Tibial nerve (tissue), 4 donors: ENCODE results near the gene SUSD4. TPM values are rescaled to one million over a fixed set of nuclear protein-coding genes. Genes with fewer than 3 reads are reported as not detected.

Experiments
- DNase-seq, 2 donors: peaks; one replicate each; pipeline ENCODE4 v3.0.0-alpha.2; 2019; ENCODE audit warnings: low spot score in 2 of 2
- H3K27ac ChIP-seq, 4 donors: fragments of 200-600 bp; sonication (generic) in 3 of 4; one replicate each; pipeline ENCODE4 v1.5.1; 2017 to 2019; ENCODE audit warnings: mild to moderate bottlenecking in 1 of 4
- H3K27me3 ChIP-seq, 2 donors: fragments of 200-600 bp; sonication (generic) in 1 of 2; one replicate each; pipeline versions ENCODE4 v1.5.1 to v1.6.0; 2017 to 2019
- H3K36me3 ChIP-seq, 3 donors: fragments of 200-600 bp; sonication (generic); one replicate each; pipeline ENCODE4 v1.5.1; 2018 to 2019
- H3K4me1 ChIP-seq, 4 donors: fragments of 200-600 bp; sonication (generic) in 3 of 4; one replicate each; pipeline ENCODE4 v1.5.1; 2017 to 2019
- H3K4me3 ChIP-seq, 4 donors: fragments of 200-600 bp; sonication (generic) in 3 of 4; one replicate each; pipeline ENCODE4 v1.5.1; 2017 to 2019; ENCODE audit warnings: mild to moderate bottlenecking in 1 of 4, moderate library complexity in 1 of 4
- H3K9me3 ChIP-seq, 4 donors: fragments of 200-600 bp; sonication (generic) in 3 of 4; one replicate each; pipeline ENCODE4 v1.5.1; 2017 to 2019
- EP300 ChIP-seq, 2 donors: sonication (generic); formaldehyde crosslinking; IDR thresholded peaks; one replicate each; pipeline ENCODE4 v1.6.1; 2017; ENCODE audit warnings: antibody characterized with exemption in 2 of 2, mild to moderate bottlenecking in 1 of 2
- POLR2A ChIP-seq, 2 donors: fragments of 450-650 bp; IDR thresholded peaks; one replicate each; pipeline ENCODE4 v1.6.1; 2017; ENCODE audit warnings: antibody characterized with exemption in 2 of 2, mild to moderate bottlenecking in 2 of 2, moderate library complexity in 2 of 2
- WGBS, 2 donors: methylation state at CpG; one replicate each; pipeline ENCODE4 v1.1.5; 2018; 5-methylcytosine and 5-hydroxymethylcytosine counted together
- small RNA-seq: library from RNA; depleted of rRNA; stranded (forward); fragments of <200 nt; gene quantifications from one replicate; pipeline ENCODE3, GENCODE V24; 2016
- total RNA-seq, 4 donors: library from RNA; depleted of rRNA; stranded (reverse); fragments of >200 nt; gene quantifications; one replicate each; pipeline ENCODE4 v1.1.0, GENCODE V29; 2016
- TF ChIP-seq, protein P1 (sequence below), 5 experiments: fragments of 200-600 bp in 3 of 5; fragments of 450-650 bp in 2 of 5; sonication (generic) in 3 of 5; IDR thresholded peaks; one replicate each; pipeline ENCODE4 v1.5.1; 2016 to 2019; ENCODE audit warnings: antibody characterized with exemption in 5 of 5, mild to moderate bottlenecking in 3 of 5, moderate library complexity in 2 of 5

The SUSD4 gene
- total RNA-seq, 4 donors from 2014 or later = not detected

DNA sequence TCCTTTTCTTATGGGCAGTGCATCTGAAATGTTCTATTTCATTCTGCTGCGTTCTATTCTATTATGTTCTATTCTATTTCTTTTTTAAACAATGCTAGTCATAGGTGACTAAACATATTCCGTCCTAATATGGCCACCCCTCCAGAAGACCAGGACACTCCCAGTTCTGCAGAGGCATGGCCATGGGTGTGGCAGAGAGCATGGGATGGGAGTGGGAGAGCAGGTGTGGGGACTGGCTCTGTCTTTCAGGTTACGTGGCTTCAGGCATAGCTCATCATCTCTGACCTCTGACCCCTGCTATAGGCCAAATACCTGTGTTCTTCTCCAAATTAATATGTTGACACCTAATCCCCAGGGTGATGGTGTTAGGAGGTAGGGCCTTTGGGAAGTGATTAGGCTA is 187.5 kb downstream of the SUSD4 start:
- 92 to 94% methylated on average over 3 of the region's 3 CpGs for WGBS, 2 donors
- H3K27ac ChIP-seq = peak overlapping the region in 2 of 4 donors; percentile 0 to 46
- TF ChIP-seq POLR2A (IDR thresholded peaks at IDR 0.05) (no peak), EP300 (IDR thresholded peaks at IDR 0.05) (no peak)
- TF ChIP-seq, protein P1, sequence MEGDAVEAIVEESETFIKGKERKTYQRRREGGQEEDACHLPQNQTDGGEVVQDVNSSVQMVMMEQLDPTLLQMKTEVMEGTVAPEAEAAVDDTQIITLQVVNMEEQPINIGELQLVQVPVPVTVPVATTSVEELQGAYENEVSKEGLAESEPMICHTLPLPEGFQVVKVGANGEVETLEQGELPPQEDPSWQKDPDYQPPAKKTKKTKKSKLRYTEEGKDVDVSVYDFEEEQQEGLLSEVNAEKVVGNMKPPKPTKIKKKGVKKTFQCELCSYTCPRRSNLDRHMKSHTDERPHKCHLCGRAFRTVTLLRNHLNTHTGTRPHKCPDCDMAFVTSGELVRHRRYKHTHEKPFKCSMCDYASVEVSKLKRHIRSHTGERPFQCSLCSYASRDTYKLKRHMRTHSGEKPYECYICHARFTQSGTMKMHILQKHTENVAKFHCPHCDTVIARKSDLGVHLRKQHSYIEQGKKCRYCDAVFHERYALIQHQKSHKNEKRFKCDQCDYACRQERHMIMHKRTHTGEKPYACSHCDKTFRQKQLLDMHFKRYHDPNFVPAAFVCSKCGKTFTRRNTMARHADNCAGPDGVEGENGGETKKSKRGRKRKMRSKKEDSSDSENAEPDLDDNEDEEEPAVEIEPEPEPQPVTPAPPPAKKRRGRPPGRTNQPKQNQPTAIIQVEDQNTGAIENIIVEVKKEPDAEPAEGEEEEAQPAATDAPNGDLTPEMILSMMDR (IDR thresholded peaks at IDR 0.05) = no peak
- no peaks in the 10 kb centered on the region for H3K9me3 ChIP-seq
- H3K4me3 ChIP-seq = no peak overlapping the region
- H3K27me3 ChIP-seq = no peaks in the 10 kb centered on the region
- no peaks in the 10 kb centered on the region for H3K36me3 ChIP-seq
- no peak for DNase-seq
- peaks cover 2 to 20% (median 10%) of the 10 kb centered on the region in 4 donors for H3K4me1 ChIP-seq

DNA sequence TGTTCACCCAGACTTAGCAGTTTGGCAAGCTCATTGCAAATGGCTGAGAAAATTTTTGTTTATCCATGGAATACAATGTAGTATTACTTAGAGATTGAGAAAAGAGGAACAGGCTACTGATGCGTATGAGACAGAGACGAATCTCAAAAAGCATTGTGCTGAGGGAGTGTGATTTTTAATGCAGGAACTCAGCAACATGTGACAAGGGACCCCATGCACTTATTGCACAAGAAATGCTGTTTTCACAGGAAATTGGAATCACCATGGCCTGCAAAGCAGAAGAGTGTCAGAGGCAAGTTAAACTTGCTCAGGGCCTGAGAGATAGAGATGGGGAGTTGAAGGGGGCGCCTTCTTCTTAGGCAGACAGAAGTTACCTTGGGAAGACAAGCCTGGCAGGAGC is 188.3 kb downstream of the SUSD4 start:
- no peaks in the 10 kb centered on the region for H3K9me3 ChIP-seq
- H3K4me1 ChIP-seq = peaks cover 0 to 13% (median 4%) of the 10 kb centered on the region in 4 donors
- 66 to 69% methylated on average over 3 of the region's 3 CpGs for WGBS, 2 donors
- no peak overlapping the region for H3K4me3 ChIP-seq
- H3K27me3 ChIP-seq = no peaks in the 10 kb centered on the region
- H3K27ac ChIP-seq = peak overlapping the region in 2 of 4 donors; percentile 52 to 66
- H3K36me3 ChIP-seq = no peaks in the 10 kb centered on the region
- peak in 1 of 2 donors; percentile 69 for DNase-seq
- TF ChIP-seq EP300 (IDR thresholded peaks at IDR 0.05) = peak; percentile 42 to 89
- TF ChIP-seq, protein P1 (IDR thresholded peaks at IDR 0.05) = no peak

DNA sequence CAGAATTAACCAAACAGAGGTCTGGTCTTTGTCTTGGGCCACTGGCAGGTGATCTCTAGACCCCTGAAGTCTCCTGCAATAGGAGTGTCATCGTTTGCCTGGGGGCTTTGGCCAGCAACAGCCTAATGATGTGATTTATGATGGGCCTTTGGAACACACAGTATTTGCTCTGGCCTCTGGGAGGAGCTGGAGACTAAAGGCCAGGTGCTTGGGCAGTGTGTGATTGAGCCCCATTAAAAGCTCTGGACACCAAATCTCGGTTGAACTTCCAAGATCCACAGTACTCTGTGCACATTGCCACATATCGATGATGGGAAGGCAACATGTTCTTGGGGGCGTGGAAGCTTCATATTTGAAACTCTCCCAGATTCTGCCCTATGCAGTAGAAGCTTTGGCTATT is 188.9 kb downstream of the SUSD4 start:
- Histone ChIP-seq H3K9me3 (no peaks in the 10 kb centered on the region), H3K4me1 (peaks cover 0 to 7% (median under 1%) of the 10 kb centered on the region in 4 donors), H3K27me3 (no peaks in the 10 kb centered on the region), H3K27ac (peak overlapping the region in 2 of 4 donors; percentile 43 to 66), H3K36me3 (no peaks in the 10 kb centered on the region), H3K4me3 (no peak overlapping the region)
- WGBS, 2 donors = 53 to 62% methylated on average over 4 of the region's 4 CpGs
- TF ChIP-seq POLR2A (IDR thresholded peaks at IDR 0.05) (no peak), EP300 (IDR thresholded peaks at IDR 0.05) (no peak)
- TF ChIP-seq, protein P1 (IDR thresholded peaks at IDR 0.05) = no peak
- peak in 1 of 2 donors; percentile 15 for DNase-seq

Small RNA genes lying within 50 kb of the gene (small RNA-seq; reads per million reads assigned to genes)
- gene RNU4-57P = not detected

Other genes with a start within 250 kb of the SUSD4 start
- 10 to 100 TPM in 3 of 4 donors, 1 to 10 TPM in 1; 3.7 to 19.2 (median 12.4) TPM for gene TLR5, start 220.9 kb downstream of the SUSD4 start, total RNA-seq
- not detected for gene CCDC185, start 29.2 kb upstream of the SUSD4 start, total RNA-seq